MV-4-11 (cell line): ENCODE data around the gene DLG5.
A peak's percentile ranks its signal among the peaks of the same experiment; 100 is the strongest.

Experiments
- DNase-seq: peaks from one replicate; lab custom pipeline; 2025; lab: John Stamatoyannopoulos, UW

DLG5 gene, protein sequence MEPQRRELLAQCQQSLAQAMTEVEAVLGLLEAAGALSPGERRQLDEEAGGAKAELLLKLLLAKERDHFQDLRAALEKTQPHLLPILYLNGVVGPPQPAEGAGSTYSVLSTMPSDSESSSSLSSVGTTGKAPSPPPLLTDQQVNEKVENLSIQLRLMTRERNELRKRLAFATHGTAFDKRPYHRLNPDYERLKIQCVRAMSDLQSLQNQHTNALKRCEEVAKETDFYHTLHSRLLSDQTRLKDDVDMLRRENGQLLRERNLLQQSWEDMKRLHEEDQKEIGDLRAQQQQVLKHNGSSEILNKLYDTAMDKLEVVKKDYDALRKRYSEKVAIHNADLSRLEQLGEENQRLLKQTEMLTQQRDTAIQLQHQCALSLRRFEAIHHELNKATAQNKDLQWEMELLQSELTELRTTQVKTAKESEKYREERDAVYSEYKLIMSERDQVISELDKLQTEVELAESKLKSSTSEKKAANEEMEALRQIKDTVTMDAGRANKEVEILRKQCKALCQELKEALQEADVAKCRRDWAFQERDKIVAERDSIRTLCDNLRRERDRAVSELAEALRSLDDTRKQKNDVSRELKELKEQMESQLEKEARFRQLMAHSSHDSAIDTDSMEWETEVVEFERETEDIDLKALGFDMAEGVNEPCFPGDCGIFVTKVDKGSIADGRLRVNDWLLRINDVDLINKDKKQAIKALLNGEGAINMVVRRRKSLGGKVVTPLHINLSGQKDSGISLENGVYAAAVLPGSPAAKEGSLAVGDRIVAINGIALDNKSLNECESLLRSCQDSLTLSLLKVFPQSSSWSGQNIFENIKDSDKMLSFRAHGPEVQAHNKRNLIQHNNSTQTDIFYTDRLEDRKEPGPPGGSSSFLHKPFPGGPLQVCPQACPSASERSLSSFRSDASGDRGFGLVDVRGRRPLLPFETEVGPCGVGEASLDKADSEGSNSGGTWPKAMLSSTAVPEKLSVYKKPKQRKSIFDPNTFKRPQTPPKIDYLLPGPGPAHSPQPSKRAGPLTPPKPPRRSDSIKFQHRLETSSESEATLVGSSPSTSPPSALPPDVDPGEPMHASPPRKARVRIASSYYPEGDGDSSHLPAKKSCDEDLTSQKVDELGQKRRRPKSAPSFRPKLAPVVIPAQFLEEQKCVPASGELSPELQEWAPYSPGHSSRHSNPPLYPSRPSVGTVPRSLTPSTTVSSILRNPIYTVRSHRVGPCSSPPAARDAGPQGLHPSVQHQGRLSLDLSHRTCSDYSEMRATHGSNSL (N-terminal part only)

DNA sequence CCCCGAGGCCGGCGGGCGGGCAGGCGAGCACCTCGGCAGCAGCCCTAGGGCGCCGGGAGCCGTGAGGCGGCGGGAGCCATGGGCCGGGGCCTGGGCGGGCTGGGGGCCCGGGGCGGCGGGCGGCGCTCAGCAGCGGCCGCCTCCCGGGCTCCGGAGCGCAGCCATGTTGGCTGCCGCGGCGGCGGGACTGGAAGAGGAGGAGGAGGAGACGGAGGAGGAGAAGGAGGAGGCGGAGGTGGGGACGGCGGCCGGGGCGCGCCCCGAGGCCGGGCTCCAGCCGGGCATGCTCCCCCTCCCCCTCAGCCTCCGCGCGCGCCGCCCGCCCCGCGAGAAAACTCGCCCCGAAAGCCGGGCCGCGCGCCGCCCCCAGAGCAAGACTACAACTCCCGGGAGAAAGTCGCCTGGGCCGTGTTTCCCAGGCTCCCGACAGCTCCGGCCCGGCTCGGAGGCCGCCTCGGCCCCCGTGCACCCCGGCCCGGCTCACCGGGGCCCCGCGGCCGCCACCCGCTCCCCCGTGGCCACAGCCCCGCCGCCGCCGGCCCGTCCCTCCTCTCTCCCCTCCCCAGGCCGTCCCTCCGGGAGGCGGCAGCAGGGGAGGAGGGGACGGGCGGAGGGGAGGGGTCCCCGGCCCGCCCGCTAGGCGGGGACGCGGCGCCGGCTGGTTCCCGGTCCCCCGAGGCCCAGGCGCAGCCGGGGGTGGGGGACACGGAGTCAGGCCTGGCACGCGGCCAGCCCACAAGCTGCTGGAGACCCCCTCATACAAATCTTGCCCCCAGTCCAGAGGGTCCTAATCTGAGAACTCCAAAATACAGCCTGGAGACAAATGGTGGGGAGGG, at the start of gene DLG5:
TSS of gene DLG5 (minus strand) at position 190 of the 836 bp plus-strand sequence. CDS start 235 bp downstream, outside the sequence.
- DNase-seq, result no peak

DNA sequence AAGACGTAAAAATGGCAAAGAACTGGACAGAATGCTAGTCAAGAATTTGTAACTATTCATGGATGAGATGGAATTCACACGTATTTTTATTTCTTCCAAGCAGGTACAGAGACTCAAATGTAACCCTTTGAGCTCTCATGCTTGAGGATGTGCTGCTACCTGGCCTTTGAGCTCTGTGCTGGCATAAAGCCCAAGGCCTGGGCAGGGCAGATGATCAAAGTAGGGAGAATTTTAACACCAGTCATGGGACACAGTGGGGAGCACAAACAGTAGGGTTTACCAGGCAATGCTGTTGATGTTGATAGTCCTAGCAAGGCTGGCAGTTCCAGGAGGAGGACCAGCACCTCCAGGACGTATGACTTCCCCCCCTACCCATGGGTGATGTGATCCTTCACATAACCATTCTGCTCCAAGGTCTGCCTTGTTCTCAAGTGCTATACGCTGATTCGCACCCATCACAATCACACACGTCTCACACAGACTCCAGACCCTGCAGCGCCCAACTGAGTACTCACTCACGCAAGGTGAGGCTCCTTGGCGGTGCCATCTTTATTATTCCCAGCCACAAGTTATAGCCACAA, 48.6 kb upstream of the DLG5 start:
- DNase-seq, result no peak

DNA sequence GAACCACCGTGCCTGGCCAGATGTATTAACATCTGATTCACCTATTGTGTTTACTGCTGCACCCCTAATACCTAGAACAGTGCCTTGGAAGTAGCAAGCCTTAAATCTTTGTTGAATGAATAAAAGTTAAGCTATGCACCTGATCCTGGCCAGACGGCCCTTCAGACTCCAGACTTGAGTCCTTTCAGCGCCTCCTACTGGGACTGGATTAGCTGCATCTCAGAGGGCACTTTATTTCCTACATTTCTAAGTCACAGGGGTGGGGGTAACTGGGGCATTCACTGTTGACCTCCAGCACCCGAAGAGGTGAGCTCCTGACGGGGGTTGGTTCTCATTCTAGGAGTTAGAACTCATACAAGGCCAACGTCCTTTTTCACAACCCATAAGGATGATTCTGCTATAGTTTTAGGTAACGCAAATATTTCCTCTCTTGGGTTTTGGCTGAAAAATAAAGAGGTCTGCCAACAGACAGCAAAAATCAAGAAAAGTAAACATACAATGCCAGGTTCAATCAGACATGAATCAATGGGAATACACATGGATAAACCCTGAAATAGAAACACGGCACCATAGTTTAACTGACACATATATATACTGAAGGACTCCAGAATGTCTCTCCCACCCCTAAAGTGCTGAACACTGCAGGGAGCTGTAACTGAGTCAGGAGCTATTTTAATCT, 48.0 kb upstream of the DLG5 start:
- peak; percentile 20 for DNase-seq

DNA sequence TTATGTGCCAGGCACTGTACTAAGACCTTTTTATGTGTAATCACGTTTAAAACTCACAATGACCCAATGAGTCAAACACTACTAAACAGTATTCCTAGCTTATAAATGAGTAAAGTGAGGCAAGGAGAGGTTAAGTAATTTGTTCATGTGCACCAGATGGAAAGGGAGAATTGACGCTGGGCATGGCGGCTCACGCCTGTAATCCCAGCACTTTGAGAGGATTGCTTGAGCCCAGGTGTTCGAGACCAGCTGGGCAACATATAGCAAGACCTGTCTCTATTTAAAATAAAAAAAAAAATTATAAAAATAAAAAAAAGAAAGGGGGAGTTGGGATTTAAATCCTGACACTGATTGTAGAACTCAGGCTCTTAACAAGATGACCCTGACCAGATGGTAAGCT, 46.7 kb upstream of the DLG5 start:
- no peak for DNase-seq

DNA sequence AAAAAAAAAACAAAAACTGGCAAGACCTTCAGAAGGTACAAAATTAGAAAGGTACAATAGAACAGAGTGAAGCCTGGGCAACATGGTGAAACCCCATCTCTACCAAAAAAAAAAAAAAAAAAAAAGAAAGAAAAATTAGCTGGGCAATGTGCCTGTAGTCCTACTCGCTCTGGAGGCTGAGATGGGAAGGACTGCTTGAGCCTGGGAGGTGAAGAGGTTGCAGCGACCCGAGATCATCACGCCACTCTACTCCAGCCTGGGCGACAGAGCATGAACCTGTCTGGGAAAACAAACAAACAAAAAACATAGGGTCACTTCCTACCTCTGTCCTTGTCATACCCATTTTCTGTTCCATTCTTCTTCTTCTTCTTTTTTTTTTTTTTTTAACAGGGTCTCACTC, 45.6 kb upstream of the DLG5 start:
- DNase-seq, result no peak

DNA sequence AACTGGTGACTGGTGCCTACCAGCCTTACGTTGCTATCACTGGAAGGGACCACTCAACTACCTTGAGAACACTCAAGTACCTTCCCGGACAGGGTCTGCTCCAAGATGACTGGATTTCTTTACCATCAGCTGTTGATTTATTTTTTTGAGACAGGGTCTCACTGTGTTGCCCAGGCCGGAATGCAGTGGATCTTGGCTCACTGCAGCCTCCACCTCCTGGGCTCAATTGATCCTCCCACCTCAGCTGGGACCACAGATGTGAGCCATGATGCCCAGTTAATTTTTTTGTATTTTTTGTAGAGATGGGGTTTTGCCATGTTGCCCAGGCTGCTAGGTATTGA, 45.2 kb upstream of the DLG5 start:
- no peak for DNase-seq

DNA sequence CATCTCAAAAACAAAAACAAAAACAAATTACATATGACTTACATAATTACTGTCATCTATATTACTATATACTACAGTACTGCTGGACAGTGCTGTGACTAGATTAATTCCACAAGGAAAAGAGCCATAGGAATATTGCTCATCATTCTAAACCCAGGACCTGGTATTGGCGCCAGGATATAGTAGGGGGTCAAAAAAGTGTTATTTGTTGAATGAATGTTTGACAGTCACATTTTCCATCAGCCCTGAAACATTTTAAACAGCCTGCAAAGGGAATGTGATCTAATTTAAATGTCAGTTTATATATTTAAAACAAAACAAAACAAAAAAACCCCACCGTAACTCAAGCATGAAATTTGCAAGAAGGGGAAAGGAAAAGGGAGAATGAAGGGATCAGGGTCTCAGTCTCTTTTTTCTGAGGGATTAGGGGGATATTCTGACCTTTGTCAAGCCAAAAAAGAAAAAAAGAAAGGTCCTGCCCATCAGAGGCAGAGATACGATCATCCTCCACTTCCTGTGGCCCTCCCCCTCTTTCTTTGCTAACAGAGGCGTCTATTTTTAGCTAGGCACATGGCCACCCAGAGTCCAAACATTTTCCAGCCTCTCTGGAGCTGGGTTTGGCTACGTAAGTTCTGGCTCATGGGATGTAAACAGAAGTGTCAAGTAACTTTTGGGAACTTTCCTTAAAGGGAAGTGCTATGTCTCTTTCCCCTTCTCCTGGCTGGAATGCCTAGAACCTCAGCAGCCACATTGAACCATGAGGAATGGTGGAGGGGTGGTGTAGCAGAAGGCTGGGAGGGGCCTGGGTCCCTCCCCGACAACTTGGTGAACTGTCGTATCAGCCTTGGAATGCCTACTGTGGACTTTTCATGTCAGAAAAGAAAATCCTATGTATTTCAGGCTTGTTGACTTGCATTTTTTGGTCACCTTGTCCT, 44.6 kb upstream of the DLG5 start:
- peak; percentile 57 for DNase-seq

DNA sequence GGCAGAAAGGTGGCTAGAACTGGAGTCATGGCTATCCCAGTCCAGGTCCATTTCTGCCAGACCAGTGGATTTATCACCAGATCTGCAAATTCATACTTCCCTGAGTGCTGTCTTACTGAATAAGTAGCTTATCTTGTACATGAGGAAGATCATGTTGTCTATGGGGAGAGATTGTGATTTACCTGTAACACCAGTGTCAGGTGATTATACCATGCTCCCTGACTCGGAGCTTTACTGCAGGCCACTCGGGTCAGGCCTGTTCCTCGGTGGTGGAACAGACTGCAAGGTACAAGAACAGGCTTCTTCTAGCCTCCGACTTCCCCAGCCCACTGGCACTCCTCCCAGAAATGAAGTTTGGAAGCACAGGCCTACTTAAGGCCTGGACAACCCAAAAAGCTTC, 42.6 kb upstream of the DLG5 start:
- no peak for DNase-seq

DNA sequence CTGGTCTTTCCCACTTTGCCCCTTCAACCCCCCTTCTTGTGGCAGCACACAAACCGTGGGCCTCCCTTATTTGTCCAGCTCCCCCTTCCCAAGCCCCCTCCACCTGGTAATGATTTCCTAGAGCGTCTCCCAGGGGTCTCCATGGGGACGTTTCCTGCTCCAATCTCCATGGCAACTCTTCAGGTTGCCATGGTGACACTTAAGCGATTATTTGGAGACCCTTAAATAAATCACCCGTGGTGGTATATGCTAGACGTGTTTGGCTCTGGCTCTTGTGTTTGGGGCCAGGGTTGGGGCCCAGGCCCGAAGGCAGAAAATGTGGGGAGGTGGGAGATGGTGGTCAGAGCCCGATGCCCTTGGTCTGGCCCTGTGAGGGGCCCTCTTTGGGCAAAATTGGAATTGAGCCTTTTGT, 41.1 kb upstream of the DLG5 start:
- DNase-seq, result no peak

DNA sequence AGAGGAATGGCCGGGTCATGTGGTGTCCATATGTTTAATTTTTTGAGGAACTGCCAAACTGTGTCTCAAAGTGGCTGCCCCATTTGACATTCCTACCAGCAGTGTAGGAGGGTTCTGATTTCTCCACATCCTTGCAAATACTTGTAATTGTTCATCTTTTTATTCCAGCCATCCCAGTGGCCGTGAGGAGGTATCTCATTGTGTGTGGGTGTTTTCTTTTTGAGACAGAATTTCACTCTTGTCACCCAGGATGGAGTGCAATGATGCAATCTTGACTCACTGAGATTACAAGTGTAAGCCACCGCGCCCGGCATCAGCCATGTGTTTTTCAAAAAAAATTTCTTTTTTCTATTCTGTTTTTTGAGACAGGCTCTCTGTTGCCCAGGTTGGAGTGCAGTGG, 38.7 kb upstream of the DLG5 start:
- DNase-seq, result peak; percentile 80

DNA sequence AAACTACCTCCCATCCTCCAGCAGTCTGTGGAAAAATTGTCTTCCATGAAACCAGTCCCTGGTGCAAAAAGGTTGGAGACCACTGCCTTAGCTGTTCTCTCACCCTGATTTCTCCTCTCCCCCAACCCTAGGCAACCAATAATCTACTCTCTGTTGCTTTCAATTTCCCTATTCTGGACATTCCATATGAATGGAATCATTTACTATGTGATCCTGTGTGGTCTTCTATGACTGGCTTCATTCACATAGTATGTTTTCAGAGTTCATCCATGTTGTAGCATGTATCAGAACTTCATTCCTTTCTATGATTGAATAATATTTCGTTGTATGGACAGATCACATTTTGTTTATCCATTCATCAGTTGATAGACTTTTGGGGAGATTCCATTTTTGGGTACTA, 38.3 kb upstream of the DLG5 start:
- no peak for DNase-seq

DNA sequence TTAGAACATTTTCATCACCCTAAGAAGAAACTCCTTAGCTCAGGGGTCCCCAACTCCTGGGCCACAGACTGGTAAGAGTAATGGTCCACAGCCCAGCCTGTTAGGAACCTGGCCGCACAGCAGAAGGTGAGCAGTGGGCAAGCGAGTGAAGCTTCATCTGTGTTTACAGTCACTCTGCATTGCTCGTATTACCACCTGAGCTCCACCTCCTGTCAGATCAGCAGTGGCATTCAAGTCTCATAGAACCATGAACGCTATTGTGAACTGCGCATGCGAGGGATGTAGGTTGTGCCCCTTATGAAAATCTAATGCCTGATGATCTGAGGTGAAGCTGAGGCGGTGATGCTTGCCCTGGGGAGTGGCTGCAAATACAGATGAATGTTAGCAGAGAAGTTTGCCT, 37.3 kb upstream of the DLG5 start:
- no peak for DNase-seq

DNA sequence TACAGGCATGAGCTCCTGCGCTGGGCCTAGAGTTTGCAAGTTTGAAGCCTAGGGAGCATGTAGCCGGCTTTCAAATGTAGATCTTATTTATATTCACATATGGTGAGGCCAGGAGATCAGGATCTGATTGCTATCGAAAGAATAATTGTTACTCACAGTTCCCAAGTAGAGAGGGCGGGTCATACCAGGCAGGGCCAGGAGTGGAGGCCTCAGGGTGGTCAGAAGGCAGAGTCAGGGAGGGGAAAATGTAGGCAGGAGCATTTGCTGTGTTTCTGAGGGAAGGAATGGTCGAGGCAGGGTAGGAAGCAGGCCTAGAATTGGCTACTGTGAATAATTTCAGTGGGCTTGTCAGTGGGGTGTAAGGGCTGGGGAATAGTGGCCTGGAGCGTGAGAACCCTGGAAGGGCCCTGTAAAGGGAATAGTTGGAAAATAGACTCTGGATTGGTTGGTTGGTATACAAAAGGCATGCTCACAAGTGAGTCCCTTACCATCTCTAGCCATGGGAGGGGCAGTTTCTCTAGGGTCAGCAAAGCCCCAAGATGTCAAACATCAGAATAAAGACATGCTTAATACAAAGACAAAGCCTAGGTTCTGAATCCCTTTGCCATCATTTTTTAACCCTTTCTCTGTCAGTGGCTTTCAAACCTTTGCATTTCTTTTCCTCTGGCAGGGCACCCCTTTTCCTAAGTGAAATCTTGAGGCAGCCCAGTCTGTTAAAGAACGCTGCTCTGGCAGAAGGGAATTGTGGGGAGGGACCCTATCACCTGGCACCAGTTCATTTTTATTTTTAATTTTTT, 36.0 kb upstream of the DLG5 start:
- DNase-seq, result no peak

DNA sequence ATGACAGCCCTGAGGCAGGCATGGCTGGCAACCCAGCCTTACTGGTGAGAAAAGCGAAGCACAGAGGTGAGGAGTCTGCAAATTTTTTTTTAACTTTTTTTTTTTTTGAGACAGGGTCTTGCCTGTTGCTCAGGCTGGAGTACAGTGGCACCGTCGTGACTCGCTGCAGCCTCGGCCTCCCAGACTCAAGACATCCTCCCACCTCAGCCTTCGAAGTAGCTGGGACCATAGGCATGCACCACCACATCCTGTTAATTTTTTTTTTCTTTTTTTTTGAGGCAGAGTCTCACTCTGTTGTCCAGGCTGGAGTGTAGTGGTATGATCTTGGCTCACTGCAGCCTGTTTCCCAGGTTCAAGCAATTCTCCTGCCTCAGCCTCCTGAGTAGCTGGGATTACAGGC, 35.1 kb upstream of the DLG5 start:
- no peak for DNase-seq

DNA sequence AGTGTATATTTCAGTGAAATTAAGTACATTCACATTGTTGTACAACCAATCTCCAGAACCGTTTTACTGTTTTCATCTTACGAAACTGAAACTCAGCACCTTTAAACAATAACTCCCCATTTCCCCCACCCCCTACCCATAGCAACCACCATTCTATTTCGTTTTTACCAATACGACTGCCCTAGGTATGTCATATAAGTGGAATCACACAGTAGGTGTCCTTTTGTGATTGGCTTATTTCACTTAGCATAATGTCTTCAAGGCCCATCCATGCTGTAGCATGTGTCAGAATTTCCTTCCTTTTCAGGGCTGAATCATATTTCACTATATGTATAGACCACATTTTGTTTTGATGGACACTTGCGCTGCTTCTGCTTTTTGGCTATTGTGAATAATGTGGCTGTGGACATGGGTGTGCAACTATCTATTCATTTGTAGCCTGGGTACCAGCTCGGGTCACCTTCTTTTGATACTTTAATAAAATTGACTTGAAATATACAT, 34.3 kb upstream of the DLG5 start:
- no peak for DNase-seq

DNA sequence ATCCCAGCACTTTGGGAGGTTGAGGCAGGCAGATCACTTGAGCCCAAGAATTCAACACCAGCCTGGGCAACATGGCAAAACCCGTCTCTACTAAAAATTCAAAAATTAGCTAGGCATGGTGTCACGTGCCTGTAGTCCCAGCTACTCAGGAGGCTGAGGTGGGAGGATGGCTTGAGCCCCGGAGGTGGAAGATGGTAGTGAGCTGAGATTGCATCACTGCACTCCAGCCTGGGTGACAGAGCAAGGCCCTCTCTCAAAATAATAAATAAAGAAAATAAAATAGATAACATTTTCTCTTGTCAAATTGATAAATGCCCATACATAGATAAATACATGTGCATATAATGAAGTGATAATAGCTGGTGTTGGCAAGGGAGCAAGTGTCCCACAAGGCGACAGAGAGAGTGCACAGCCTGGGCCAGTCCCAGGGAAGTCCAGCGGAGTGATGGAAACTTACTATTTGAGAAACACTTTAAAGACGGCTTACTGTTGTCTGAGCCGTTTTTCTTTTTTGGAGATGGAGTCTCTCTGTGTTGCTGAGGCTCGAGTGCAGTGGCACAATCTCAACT, 33.4 kb upstream of the DLG5 start:
- DNase-seq, result no peak

DNA sequence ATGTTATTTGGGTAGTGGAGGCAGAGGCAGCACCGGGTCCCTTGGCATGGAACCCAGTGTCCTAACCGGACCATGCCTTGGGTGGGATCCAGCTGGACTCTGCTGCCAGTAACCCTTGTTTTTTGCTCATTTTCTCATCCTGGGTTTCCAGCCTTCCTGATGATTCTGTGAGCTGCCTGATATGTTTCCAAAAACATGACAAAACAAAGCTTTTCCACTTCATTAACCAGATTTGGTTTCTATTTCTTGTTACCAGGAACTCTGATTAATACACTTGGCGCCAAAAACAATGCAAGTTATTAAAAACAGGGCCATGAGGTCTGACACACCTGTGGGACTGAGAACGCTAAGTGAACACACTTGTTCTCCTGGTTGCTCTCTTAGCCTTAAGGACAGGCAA, 32.8 kb upstream of the DLG5 start:
- DNase-seq, result no peak

DNA sequence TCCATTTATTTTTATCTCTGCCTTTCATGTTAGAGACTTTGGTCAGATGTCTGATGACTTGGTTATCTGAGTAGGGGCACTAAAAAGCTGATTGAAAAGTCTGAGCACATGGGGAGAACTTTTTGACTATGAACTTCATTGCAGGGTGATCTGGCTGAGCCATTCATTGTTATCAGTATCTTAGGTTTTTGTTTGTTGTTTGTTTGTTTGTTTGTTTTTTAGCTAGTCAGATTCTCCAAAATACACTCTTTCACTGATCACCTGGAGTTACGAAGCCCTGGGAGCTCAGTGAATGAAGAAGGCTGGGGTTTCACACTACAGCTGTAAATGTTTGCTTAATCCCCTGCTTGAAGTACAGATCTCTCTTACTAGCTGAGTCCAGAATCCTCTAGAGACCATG, 28.6 kb upstream of the DLG5 start:
- DNase-seq, result no peak
